H1 (cell line): ENCODE measurements around the gene CENATAC. TPM values are rescaled to one million over a fixed set of nuclear protein-coding genes. Genes with fewer than 3 reads are reported as not detected.

Experiments used
- CTCF ChIA-PET: fragments of 300-600 bp; sonication (Branson Sonifier 250); formaldehyde crosslinking; loops from one replicate; lab custom pipeline; 2021; ENCODE audit not compliant: partially characterized antibody; lab: Charles Lee
- POLR2A ChIA-PET: fragments of 300-600 bp; sonication (Branson Sonifier 250); formaldehyde crosslinking; loops from one replicate; lab custom pipeline; 2021; ENCODE audit warnings: inconsistent platforms; ENCODE audit not compliant: partially characterized antibody; lab: Charles Lee
- DNase-seq, 2 experiments: peaks; one replicate each; pipeline versions ENCODE4 v3.0.0 to v3.0.0-alpha.2; 2010 to 2022; ENCODE audit warnings: low spot score in 2 of 2, low read depth in 1 of 2, mixed read lengths in 1 of 2
- FAIRE-seq: peaks from 2 replicates; lab custom pipeline; 2011; peaks lifted over from hg19 to GRCh38; lab: Jason Lieb, UNC
- H2AFZ ChIP-seq: 2 replicates; pipeline ENCODE4 v1.8.1; 2012; ENCODE audit warnings: low read length, inconsistent platforms
- H2AK5ac ChIP-seq: 2 replicates; pipeline ENCODE4 v1.6.1; 2013; ENCODE audit warnings: low read depth, low read length
- H2BK120ac ChIP-seq: replicated peaks from 2 replicates; pipeline ENCODE3; 2013; ENCODE audit warnings: low read depth, low read length, inconsistent platforms
- H2BK12ac ChIP-seq: 2 replicates; pipeline ENCODE4 v1.6.1; 2013; ENCODE audit warnings: low read depth, low read length
- H2BK15ac ChIP-seq: 2 replicates; pipeline ENCODE4 v1.6.1; 2013; ENCODE audit warnings: low read length
- H2BK20ac ChIP-seq: 2 replicates; pipeline ENCODE4 v1.6.1; 2013; ENCODE audit warnings: low read length
- H2BK5ac ChIP-seq: 2 replicates; pipeline ENCODE4 v1.6.1; 2013; ENCODE audit warnings: low read depth, low read length
- H3K14ac ChIP-seq: 2 replicates; pipeline ENCODE4 v1.6.1; 2013; ENCODE audit warnings: inconsistent platforms; ENCODE audit not compliant: insufficient read length
- H3K18ac ChIP-seq: 2 replicates; pipeline ENCODE4 v1.6.1; 2013; ENCODE audit warnings: low read length; ENCODE audit errors: extremely low read depth
- H3K23ac ChIP-seq: 2 replicates; pipeline ENCODE4 v1.6.1; 2013; ENCODE audit warnings: inconsistent platforms; ENCODE audit not compliant: insufficient read length
- H3K23me2 ChIP-seq: 2 replicates; pipeline ENCODE4 v1.6.1; 2013; ENCODE audit warnings: low read depth, low read length
- H3K27ac ChIP-seq: 2 replicates; pipeline ENCODE4 v1.6.1; 2011; ENCODE audit warnings: low read depth, low read length, inconsistent platforms
- H3K27me3 ChIP-seq, 4 experiments: replicated peaks in 1 of 4; 1 replicate in 1 of 4; 2 replicates in 3 of 4; pipeline versions ENCODE4 v1.6.1 to v1.8.1; 2011 to 2013; ENCODE audit warnings: low read length in 3 of 4, mild to moderate bottlenecking in 3 of 4, inconsistent platforms in 2 of 4, mixed read lengths in 2 of 4, moderate library complexity in 1 of 4; ENCODE audit not compliant: control insufficient read depth in 3 of 4, insufficient read depth in 3 of 4; ENCODE audit errors: extremely low read depth in 1 of 4
- H3K36me3 ChIP-seq, 4 experiments: 2 replicates each; pipeline versions ENCODE4 v1.6.1 to v1.8.1; 2011 to 2013; ENCODE audit warnings: mild to moderate bottlenecking in 4 of 4, low read length in 3 of 4, moderate library complexity in 2 of 4, control low read depth in 1 of 4, inconsistent platforms in 1 of 4; ENCODE audit not compliant: insufficient read depth in 4 of 4, control insufficient read depth in 2 of 4
- H3K4ac ChIP-seq: replicated peaks from 2 replicates; pipeline ENCODE3; 2013; ENCODE audit warnings: low read length, low read depth, mixed read lengths, inconsistent platforms; ENCODE audit not compliant: insufficient read length
- H3K4me1 ChIP-seq, 4 experiments: replicated peaks in 1 of 4; 1 replicate in 1 of 4; 2 replicates in 3 of 4; pipeline versions ENCODE4 v1.6.1 to v1.8.1; 2011 to 2013; ENCODE audit warnings: low read length in 3 of 4, inconsistent platforms in 2 of 4, mixed read lengths in 1 of 4; ENCODE audit not compliant: insufficient read depth in 4 of 4, control insufficient read depth in 3 of 4
- H3K4me2 ChIP-seq, 2 experiments: 2 replicates each; pipeline versions ENCODE4 v1.6.1 to v1.8.1; 2011 to 2013; ENCODE audit warnings: low read depth in 2 of 2, low read length in 2 of 2, control low read depth in 1 of 2, inconsistent platforms in 1 of 2, mild to moderate bottlenecking in 1 of 2; ENCODE audit not compliant: insufficient read depth in 1 of 2
- H3K4me3 ChIP-seq, 4 experiments: fragments of 200-600, 300-600 bp in 1 of 4; sonication (generic), shearing (Covaris generic), sonication (Bioruptor Twin) in 1 of 4; 2 replicates each; pipeline versions ENCODE4 v1.5.1 to v1.8.1; 2011 to 2016; ENCODE audit warnings: low read length in 4 of 4, low read depth in 3 of 4, control low read depth in 2 of 4, inconsistent platforms in 2 of 4, mild to moderate bottlenecking in 2 of 4, mixed read lengths in 1 of 4, moderate library complexity in 1 of 4; ENCODE audit not compliant: insufficient read depth in 2 of 4; ENCODE audit errors: extremely low read depth in 1 of 4
- H3K56ac ChIP-seq: replicated peaks from 2 replicates; pipeline ENCODE3; 2013; ENCODE audit warnings: low read depth, mild to moderate bottlenecking, mixed read lengths, low read length, inconsistent platforms; ENCODE audit not compliant: insufficient read length
- H3K79me1 ChIP-seq: 2 replicates; pipeline ENCODE4 v1.6.1; 2013; ENCODE audit warnings: low read depth, low read length, control low read depth
- H3K79me2 ChIP-seq, 2 experiments: 2 replicates each; pipeline versions ENCODE4 v1.6.1 to v1.8.1; 2012 to 2013; ENCODE audit warnings: low read length in 2 of 2, mild to moderate bottlenecking in 2 of 2, inconsistent platforms in 1 of 2; ENCODE audit not compliant: insufficient read depth in 2 of 2, control insufficient read depth in 1 of 2
- H3K9ac ChIP-seq, 4 experiments: replicated peaks in 1 of 4; 1 replicate in 1 of 4; 2 replicates in 3 of 4; pipeline versions ENCODE4 v1.6.1 to v1.8.1; 2011 to 2013; ENCODE audit warnings: low read depth in 3 of 4, low read length in 3 of 4, control low read depth in 2 of 4, mild to moderate bottlenecking in 2 of 4, moderate library complexity in 2 of 4, inconsistent platforms in 1 of 4; ENCODE audit errors: extremely low read depth in 1 of 4
- H3K9me3 ChIP-seq, 2 experiments: 2 replicates each; pipeline versions ENCODE4 v1.6.1 to v1.8.1; 2012 to 2013; ENCODE audit warnings: mild to moderate bottlenecking in 2 of 2, moderate library complexity in 2 of 2, control low read depth in 1 of 2, inconsistent platforms in 1 of 2, low read depth in 1 of 2, low read length in 1 of 2, mixed read lengths in 1 of 2; ENCODE audit not compliant: insufficient read depth in 2 of 2
- H4K20me1 ChIP-seq, 2 experiments: replicated peaks in 1 of 2; 2 replicates each; pipeline versions ENCODE3 to v1.8.1; 2011 to 2013; ENCODE audit warnings: inconsistent platforms in 2 of 2, low read length in 2 of 2, mild to moderate bottlenecking in 1 of 2; ENCODE audit not compliant: insufficient read depth in 2 of 2, control insufficient read depth in 1 of 2
- H4K5ac ChIP-seq: 2 replicates; pipeline ENCODE4 v1.6.1; 2013; ENCODE audit warnings: low read length, low read depth, mixed read lengths, inconsistent platforms; ENCODE audit not compliant: insufficient read length
- H4K8ac ChIP-seq: 2 replicates; pipeline ENCODE4 v1.8.0; 2013; ENCODE audit warnings: mild to moderate bottlenecking, moderate library complexity, low read length, inconsistent platforms; ENCODE audit not compliant: insufficient read depth; ENCODE audit errors: extremely low read depth
- H4K91ac ChIP-seq: replicated peaks from 2 replicates; pipeline ENCODE3; 2013; ENCODE audit warnings: low read length, mixed read lengths, inconsistent platforms; ENCODE audit not compliant: insufficient read length
- CREB1 ChIP-seq: IDR thresholded peaks from 2 replicates; pipeline ENCODE4 v1.6.1; 2012; ENCODE audit warnings: inconsistent platforms
- JUN ChIP-seq: IDR thresholded peaks from 2 replicates; pipeline ENCODE4 v1.6.1; 2011; ENCODE audit warnings: low read depth, mild to moderate bottlenecking, improper control_type of control experiment, low read length
- WGBS, 2 experiments: shearing (Covaris generic) in 1 of 2; methylation state at CpG; one replicate each; pipeline versions ENCODE4 v1.1.6 to v1.1.7; 2013 to 2015; ENCODE audit warnings: low lambda C conversion rate in 2 of 2, mixed read lengths in 2 of 2, inconsistent platforms in 1 of 2, low coverage in 1 of 2, missing lambda C conversion rate in 1 of 2; ENCODE audit not compliant: insufficient replicate concordance in 2 of 2, insufficient coverage in 1 of 2, insufficient read length in 1 of 2; ENCODE audit errors: extremely low coverage in 1 of 2, missing lambda C conversion rate in 1 of 2; 5-methylcytosine and 5-hydroxymethylcytosine counted together
- polyA plus RNA-seq, 7 experiments: library from polyadenylated mRNA; depleted of rRNA in 3 of 7; stranded (reverse) in 5 of 7; unstranded in 2 of 7; fragments of >200 nt in 5 of 7; fragments of 200-250 nt in 2 of 7; gene quantifications; 1 replicate in 5 of 7; 2 replicates in 1 of 7; 4 replicates in 1 of 7; pipeline versions ENCODE4 v1.2.1 to v1.2.3, GENCODE V29; 2011 to 2013; ENCODE audit warnings: missing spikeins in 2 of 7, mixed read lengths in 2 of 7
- total RNA-seq: library from RNA; stranded (reverse); fragmentation: NEBNext Ultra II Directional; extraction: Animal tissue kit (Norgen Biotek cat#: 25700); gene quantifications from 2 replicates; pipeline ENCODE4 v1.2.1, GENCODE V29; 2021
- TF ChIP-seq, protein P1 (sequence below): IDR thresholded peaks from 2 replicates; pipeline ENCODE4 v1.6.1; 2011; ENCODE audit warnings: low read depth, mild to moderate bottlenecking, low read length; ENCODE audit not compliant: insufficient read depth

Gene CENATAC
- total and polyA plus RNA-seq, 2 of the 8 experiments (the other 6 are each of a cell fraction or from before 2014, with no cell fraction given): 22.7 to 36.4 TPM

DNA sequence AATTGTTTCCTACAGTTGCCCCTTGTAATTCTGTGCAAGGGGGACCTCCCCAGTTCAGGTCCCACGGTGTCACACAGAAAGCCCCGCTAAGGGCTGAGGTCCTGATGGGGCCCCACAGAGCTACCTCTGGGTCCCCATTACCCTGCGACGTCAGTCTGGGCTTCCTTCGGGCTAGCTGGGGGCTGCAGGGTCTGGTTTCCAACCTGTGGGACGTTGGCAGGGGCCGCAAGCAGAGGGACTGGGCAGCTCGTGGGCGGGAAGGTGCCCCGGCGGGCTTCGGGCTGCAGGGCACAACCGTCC is 32.0 kb downstream of the CENATAC start:
- H3K56ac ChIP-seq: peak overlapping the region; percentile 93
- H4K91ac ChIP-seq: no peak overlapping the region
- peaks cover 0 to 19% of the 10 kb centered on the region in 2 experiments; a peak in 1 of 4 replicates for H3K79me2 ChIP-seq
- peak overlapping the region; percentile 81 to 82 for H3K4me2 ChIP-seq
- peak overlapping the region; percentile 56 to 98 (median 92); a peak in 6 of 7 replicates for H3K9ac ChIP-seq
- peaks cover 7% of the 10 kb centered on the region; the same call in 1 of the 2 replicates for H3K23me2 ChIP-seq
- H3K18ac ChIP-seq: peak overlapping the region; percentile 91
- no peak overlapping the region for H2BK15ac ChIP-seq
- TF ChIP-seq CREB1: no peak
- TF ChIP-seq JUN: no peak
- TF ChIP-seq, protein P1, sequence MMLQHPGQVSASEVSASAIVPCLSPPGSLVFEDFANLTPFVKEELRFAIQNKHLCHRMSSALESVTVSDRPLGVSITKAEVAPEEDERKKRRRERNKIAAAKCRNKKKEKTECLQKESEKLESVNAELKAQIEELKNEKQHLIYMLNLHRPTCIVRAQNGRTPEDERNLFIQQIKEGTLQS: no peak
- no peak overlapping the region for H2BK12ac ChIP-seq
- peak overlapping the region; percentile 47; the same call in 1 of the 2 replicates for H4K8ac ChIP-seq
- WGBS, 2 experiments: 4% methylated on average over 13 of the region's 13 CpGs; no CpG with 5 or more reads in 1 of the 2 experiments
- FAIRE-seq: no peak
- no peaks in the 10 kb centered on the region for H3K9me3 ChIP-seq
- DNase-seq: no peak
- no peak overlapping the region for H2AK5ac ChIP-seq
- ChIA-PET POLR2A (interaction anchor here (0.9 to 9.7 kb wide), 10 partner anchors 12 to 239 kb away, joined by 3 to 224 read pairs (median 5); partner anchors contain the start of genes DDX6, DPAGT1, HYOU1 and RPS25), CTCF (interaction anchor here (0.9 to 3.1 kb wide), 7 partner anchors 9 to 53 kb away, joined by 3 to 12 read pairs (median 3); partner anchors contain the start of genes RPS25, TRAPPC4 and VPS11)
- H2AFZ ChIP-seq: no peak overlapping the region
- no peak overlapping the region for H3K23ac ChIP-seq
- H3K27me3 ChIP-seq: no peaks in the 10 kb centered on the region
- no peak overlapping the region for H3K4ac ChIP-seq
- H3K4me1 ChIP-seq: peaks cover 6 to 13% (median 10%) of the 10 kb centered on the region in 4 experiments
- H4K20me1 ChIP-seq: peaks cover 3 to 13% of the 10 kb centered on the region in 2 experiments
- no peak overlapping the region for H4K5ac ChIP-seq
- peak overlapping the region; percentile 64 to 84 (median 74) for H3K4me3 ChIP-seq
- H2BK5ac ChIP-seq: peak overlapping the region; percentile 98; the same call in 1 of the 2 replicates
- H3K14ac ChIP-seq: no peak overlapping the region
- no peak overlapping the region for H2BK20ac ChIP-seq
- peak overlapping the region; percentile 89; the same call in 1 of the 2 replicates for H3K27ac ChIP-seq
- H3K79me1 ChIP-seq: peaks cover 15% of the 10 kb centered on the region
- peaks cover 6 to 36% (median 14%) of the 10 kb centered on the region in 4 experiments for H3K36me3 ChIP-seq
- H2BK120ac ChIP-seq: no peak overlapping the region
